ENCODE measurements around the gene STK33.

GRCh38 chr11:8387693-8388092 lies 206.3 kb downstream of the STK33 start:
- TF ChIP-seq CTCF (conservative IDR thresholded peaks at IDR 0.05), result no peak
- no peak for TF ChIP-seq ZFX (IDR thresholded peaks at IDR 0.05)

Data from C4-2B (cell line).